GM03348 (cell line): ENCODE measurements around the gene MUC13.
A peak's percentile ranks its signal among the peaks of the same experiment; 100 is the strongest.

Experiments used
- DNase-seq: peaks from one replicate; pipeline ENCODE4 v3.0.0; 2012; ENCODE audit warnings: low spot score

MUC13 gene

DNA sequence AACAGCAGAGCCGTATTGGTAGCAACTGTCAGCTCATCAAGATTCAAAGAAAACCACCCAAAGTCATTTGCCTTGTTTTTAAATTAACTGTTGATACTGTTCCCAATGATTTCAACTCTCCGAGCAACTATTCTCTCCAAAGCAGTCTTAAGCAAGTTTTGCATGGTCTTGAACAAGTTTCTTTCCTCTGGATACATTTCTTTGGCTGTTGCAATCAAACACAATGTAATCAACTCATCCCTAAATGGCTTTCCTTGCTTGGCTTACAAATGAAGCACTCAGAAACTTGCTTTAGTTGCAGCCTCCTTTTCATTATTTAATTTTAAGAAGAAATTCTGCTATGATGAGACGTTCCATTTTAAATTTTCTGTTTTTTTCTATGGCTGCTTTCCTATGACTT, 15.5 kb upstream of the MUC13 start:
- no peak for DNase-seq

DNA sequence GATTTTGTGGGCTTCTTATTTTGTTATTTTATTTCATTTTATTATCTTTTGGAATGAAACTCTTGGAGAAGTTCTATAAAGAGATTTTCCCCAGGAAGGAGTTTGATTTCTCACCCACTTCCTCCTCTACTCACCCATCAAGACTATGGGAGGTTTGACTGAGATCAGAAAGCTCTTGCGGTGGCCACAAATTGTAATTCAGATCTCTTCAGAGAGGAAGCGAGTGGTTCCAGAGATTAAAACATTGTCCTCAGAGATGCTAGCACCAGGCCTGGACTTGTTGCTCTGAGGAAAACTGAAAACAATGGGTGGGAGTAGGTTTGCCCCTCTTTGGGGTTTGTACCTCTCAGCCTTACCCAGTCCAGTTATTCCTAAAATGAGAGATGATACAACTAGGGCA, 8.1 kb upstream of the MUC13 start:
- DNase-seq: no peak

GRCh38 chr3:124941771-124942170, 7.2 kb upstream of the MUC13 start:
- DNase-seq: no peak

DNA sequence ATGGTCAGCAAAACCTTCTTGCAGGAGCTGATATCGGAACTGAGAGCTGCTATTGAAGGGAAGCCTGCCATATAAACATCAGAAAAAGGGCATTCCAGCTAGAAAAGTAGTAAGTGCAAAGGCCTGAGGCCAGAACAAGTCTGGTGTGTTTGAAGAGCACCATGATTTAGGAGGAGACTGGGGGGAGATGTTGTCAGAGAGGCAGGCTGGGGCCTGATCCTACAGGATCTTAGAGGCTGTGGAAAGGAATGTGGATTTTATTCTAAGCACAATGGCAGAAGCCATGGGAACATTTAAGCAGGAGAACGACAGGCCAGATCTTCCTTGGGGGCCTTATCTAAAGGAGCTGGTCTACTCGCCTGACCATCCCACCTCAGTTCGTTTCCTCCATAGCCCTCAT, 5.1 kb upstream of the MUC13 start:
- no peak for DNase-seq

DNA sequence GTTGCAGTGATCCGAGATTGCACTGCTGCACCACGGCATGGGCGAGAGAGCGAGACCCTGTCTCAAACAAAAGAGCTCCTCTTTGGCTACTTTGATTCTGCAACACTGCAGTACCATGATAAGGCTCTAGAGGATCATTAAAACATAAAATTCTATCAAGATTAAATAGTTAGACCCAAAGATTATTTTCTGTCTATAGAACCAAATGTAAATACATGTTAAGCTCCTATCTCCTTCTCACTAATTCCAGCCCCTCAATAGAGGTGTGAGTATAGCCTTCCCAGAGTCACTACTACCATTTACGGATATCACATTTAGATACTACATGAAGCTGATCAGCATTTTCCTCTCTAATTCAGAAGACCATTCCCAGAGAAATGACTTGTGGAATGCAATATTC, 4.3 kb upstream of the MUC13 start:
- no peak for DNase-seq

- no peak for DNase-seq
Observed at GRCh38 chr3:124937049-124937448, 2.5 kb upstream of the MUC13 start.

DNA sequence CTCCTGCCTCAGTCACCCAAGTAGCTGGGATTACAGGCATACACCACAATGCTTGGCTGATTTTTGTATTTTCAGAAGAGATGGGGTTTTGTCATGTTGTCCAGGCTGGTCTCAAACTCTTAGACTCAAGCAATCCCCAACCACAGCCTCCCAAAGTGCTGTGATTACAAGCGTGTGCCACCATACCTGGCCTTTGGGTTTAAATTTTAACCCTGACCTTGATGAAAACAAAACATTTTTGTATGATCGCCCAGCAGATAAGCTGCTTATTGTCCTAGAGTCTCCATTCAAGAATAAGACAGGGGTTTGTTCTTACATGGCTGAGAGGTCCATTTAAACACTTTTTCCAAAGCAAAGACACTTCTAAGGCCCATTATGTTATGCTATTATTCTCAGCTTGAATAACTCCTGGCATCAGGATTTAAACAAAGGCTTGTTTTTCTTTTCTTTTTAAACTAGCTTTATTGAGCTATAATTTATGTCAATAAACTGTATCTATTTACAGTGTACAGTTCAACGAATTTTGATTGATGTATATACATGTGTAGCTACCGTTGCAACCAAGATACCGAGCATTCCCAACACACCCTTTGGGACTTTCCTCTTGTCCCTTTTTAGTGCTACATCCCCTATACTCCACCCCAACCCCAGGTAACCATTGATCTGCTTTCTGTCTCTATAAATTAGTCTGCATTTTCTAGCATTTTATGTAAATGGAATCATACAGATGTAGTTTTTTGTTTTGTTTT, 1.4 kb upstream of the MUC13 start:
- DNase-seq: no peak

- no peak for DNase-seq
Observed at GRCh38 chr3:124935264-124935663, 713 bp upstream of the MUC13 start.

GRCh38 chr3:124928333-124929202, 6.0 kb downstream of the MUC13 start:
- DNase-seq: peak; percentile 72

DNA sequence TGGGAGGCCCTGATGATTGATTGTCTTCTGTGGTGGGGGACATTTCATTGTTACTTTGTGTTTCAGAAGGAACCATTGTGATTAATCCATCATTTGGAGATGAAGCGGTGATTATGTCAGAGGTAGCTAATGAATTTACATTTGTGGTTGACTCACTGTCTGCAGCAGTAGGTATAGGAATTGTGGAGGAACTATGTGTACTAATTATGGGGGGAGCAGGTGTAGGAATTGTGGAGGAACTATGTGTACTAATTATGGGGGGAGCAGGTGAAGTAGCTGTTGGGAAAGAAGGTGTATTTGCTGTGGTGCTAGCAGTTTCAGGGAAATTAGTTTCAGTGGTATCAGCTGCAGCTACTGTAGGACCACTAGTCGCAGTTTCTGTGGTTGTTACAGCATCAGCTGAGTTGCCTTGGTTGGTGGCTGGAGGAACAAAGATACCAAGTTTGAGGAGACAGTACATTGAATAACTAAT, 6.9 kb downstream of the MUC13 start:
- no peak for DNase-seq

GRCh38 chr3:124926426-124927101, 8.0 kb downstream of the MUC13 start:
- DNase-seq: no peak

- DNase-seq: no peak
Observed at GRCh38 chr3:124924741-124925140, 9.8 kb downstream of the MUC13 start.

- no peak for DNase-seq
Observed at GRCh38 chr3:124923833-124924232, 10.7 kb downstream of the MUC13 start.

DNA sequence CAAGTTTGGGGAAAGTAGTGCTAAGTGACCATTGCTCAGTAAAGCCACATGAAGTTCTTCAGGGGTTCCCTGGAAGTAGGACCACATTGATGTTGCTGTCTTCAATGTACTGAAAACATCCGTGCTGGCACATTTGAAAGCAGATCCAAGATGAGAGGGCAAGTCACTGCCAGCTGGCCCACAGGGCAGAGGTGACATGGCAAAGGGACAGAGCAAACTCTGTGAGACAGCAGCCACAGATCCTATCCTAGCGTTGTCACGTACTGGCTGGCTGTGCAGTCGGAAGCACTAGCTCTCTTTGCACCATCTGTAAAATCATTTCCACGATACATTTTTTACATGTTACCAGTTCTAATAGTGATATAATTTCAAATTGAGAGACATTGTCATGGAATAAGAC, 13.8 kb downstream of the MUC13 start:
- no peak for DNase-seq

- DNase-seq: peak; percentile 39
Observed at GRCh38 chr3:124919756-124920155, 14.8 kb downstream of the MUC13 start.

DNA sequence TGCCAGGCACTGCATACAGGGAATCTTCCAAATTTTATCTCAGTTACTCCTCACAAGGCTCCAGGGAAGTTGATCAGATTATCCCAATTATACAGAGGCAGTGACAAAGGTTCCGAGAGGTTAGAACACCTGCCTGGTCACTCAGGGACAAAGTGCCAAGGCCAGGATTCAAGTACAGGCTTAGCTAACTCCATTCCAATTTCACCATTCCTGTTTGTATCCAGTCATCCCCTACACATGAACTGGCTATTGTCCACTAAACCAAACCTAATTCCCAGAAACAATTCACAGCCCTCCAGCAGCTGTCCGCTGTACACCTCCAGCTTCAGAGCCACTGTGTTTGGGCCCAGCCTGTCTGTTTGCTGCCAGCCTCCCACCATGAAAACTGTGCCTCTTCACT, 16.0 kb downstream of the MUC13 start:
- DNase-seq: no peak

- DNase-seq: peak; percentile 28
Observed at GRCh38 chr3:124916837-124917409, 17.6 kb downstream of the MUC13 start.

- no peak for DNase-seq
Observed at GRCh38 chr3:124915254-124915653, 19.3 kb downstream of the MUC13 start.

- no peak for DNase-seq
Observed at GRCh38 chr3:124907957-124908356, 26.6 kb downstream of the MUC13 start.

DNA sequence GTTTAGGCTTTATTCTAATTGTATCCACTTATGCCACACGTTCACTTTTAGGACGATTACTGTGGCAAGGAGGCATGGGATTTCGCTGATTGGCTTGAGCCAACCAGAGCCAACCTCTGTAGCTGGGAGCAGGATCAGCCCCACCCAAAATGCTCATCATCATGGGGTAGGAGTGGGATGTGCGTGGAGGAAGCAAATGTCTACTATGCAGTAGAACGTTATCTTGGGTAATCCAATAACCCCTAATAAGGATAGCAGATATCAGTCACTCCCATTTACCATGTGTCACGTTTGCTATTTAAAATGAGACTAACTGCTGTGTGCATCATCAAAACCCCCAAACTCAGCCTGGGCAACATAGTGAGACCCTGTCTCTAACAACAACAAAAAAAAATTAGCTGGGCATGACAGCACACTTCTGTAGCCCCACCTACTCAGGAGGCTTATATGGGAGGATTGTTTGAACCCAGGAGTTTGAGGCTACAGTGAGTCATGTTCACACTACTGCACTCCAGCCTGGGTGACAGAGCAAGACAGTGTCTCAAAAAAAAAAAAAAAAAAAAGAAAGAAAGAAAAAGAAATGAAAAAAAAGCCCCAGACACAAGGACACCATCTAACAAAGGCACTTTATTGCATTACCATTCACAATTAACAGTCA, 29.6 kb downstream of the MUC13 start:
- no peak for DNase-seq

GRCh38 chr3:124903896-124904834, 30.4 kb downstream of the MUC13 start:
- DNase-seq: no peak
